ENCODE results near the gene SCN4A. TPM values are rescaled to one million over a fixed set of nuclear protein-coding genes. Genes with fewer than 3 reads are reported as not detected.
"Not testable (repeated sequence)": the region's sequence is repeated elsewhere in the genome, so short reads cannot be mapped to it uniquely, and the experiment has no call there.

SCN4A gene
- total RNA-seq, 4 donors from 2014 or later = 0.21 to 2.4 (median 1.1) TPM

GRCh38 chr17:64007838-64008282 is 35.1 kb upstream of the SCN4A start:
- DNase-seq (ENCODE audit: low spot score in 2 of 2) = no peak
- H3K36me3 ChIP-seq = no peaks in the 10 kb centered on the region
- no peak overlapping the region for H3K27ac ChIP-seq
- H3K27me3 ChIP-seq = no peaks in the 10 kb centered on the region
- peaks cover 0 to 33% (median 11%) of the 10 kb centered on the region in 4 donors for H3K4me1 ChIP-seq
- H3K9me3 ChIP-seq = no peaks in the 10 kb centered on the region
- 34 to 37% methylated on average over 5 of the region's 5 CpGs for WGBS, 2 donors
- no peak overlapping the region for H3K4me3 ChIP-seq
- TF ChIP-seq POLR2A (IDR thresholded peaks at IDR 0.05) (no peak), EP300 (IDR thresholded peaks at IDR 0.05) (peak in 1 of 2 donors; percentile 54)

GRCh38 chr17:64007089-64007837 is 34.5 kb upstream of the SCN4A start:
- not testable (repeated sequence) for H3K27me3 ChIP-seq; H3K27ac ChIP-seq; H3K36me3 ChIP-seq; DNase-seq (ENCODE audit: low spot score in 2 of 2); H3K4me3 ChIP-seq; H3K9me3 ChIP-seq
- WGBS, 2 donors = 83 to 88% methylated on average over 5 of the region's 5 CpGs
- peaks cover 0 to 33% (median 11%) of the 10 kb centered on the region in 4 donors for H3K4me1 ChIP-seq

- TF ChIP-seq POLR2A (IDR thresholded peaks at IDR 0.05) (no peak), EP300 (IDR thresholded peaks at IDR 0.05) (peak in 1 of 2 donors; percentile 64), CTCF (IDR thresholded peaks at IDR 0.05) (no peak)
- WGBS, 2 donors = 68 to 71% methylated on average over 12 to 13 of the region's 13 CpGs
- H3K27me3 ChIP-seq = peaks cover 0 to 7% of the 10 kb centered on the region in 2 donors
- no peak for DNase-seq (ENCODE audit: low spot score in 2 of 2)
- no peaks in the 10 kb centered on the region for H3K36me3 ChIP-seq
- peak overlapping the region in 1 of 4 donors; percentile 2 for H3K4me3 ChIP-seq
- no peaks in the 10 kb centered on the region for H3K9me3 ChIP-seq
- H3K27ac ChIP-seq = peak overlapping the region in 2 of 4 donors; percentile 5 to 53
- peaks cover 0 to 33% (median 11%) of the 10 kb centered on the region in 4 donors for H3K4me1 ChIP-seq
These were observed 33.8 kb upstream of the SCN4A start for GRCh38 chr17:64006361-64007088.

GRCh38 chr17:64005734-64006167 is 33.0 kb upstream of the SCN4A start:
- no peaks in the 10 kb centered on the region for H3K36me3 ChIP-seq
- 39 to 45% methylated on average over 6 of the region's 6 CpGs for WGBS, 2 donors
- no peak for TF ChIP-seq POLR2A (IDR thresholded peaks at IDR 0.05)
- TF ChIP-seq EP300 (IDR thresholded peaks at IDR 0.05) = no peak
- TF ChIP-seq CTCF (IDR thresholded peaks at IDR 0.05) = no peak
- no peak for DNase-seq (ENCODE audit: low spot score in 2 of 2)
- peaks cover 0 to 15% of the 10 kb centered on the region in 2 donors for H3K27me3 ChIP-seq
- peaks cover 0 to 33% (median 11%) of the 10 kb centered on the region in 4 donors for H3K4me1 ChIP-seq
- no peaks in the 10 kb centered on the region for H3K9me3 ChIP-seq
- H3K4me3 ChIP-seq = peak overlapping the region in 1 of 4 donors; percentile 2
- peak overlapping the region in 1 of 4 donors; percentile 34 for H3K27ac ChIP-seq

- Histone ChIP-seq H3K27ac (no peak overlapping the region), H3K4me1 (peaks cover 0 to 33% (median 11%) of the 10 kb centered on the region in 4 donors), H3K27me3 (peaks cover 0 to 16% of the 10 kb centered on the region in 2 donors), H3K4me3 (peak overlapping the region in 1 of 4 donors; percentile 2), H3K9me3 (no peaks in the 10 kb centered on the region), H3K36me3 (no peaks in the 10 kb centered on the region)
- TF ChIP-seq CTCF (IDR thresholded peaks at IDR 0.05) (no peak), EP300 (IDR thresholded peaks at IDR 0.05) (no peak), POLR2A (IDR thresholded peaks at IDR 0.05) (no peak)
- 71 to 83% methylated on average over 15 to 19 of the region's 19 CpGs for WGBS, 2 donors
- no peak for DNase-seq (ENCODE audit: low spot score in 2 of 2)
These were observed 32.4 kb upstream of the SCN4A start for GRCh38 chr17:64004903-64005733.

Measured in tibial nerve (tissue), 4 donors.